ENCODE measurements around the gene MGLL. TPM values are rescaled to one million over a fixed set of nuclear protein-coding genes. Genes with fewer than 3 reads are reported as not detected.

MGLL gene
- polyA plus RNA-seq, 3 donors, result 21.7 to 137 (median 72.9) TPM

- no peak overlapping the region for H3K27ac ChIP-seq (ENCODE audit: low read depth, low read length)
Observed at GRCh38 chr3:127796045-127796830, 26.1 kb downstream of the MGLL start.

GRCh38 chr3:127794972-127795371 is 27.3 kb downstream of the MGLL start:
- WGBS, 3 donors, result 92 to 98% (median 97%) methylated on average over 2 of the region's 2 CpGs

More at GRCh38 chr3:127796045-127796830, 26.1 kb downstream of the MGLL start:
- WGBS, 3 donors, result 81 to 86% (median 84%) methylated on average over 7 of the region's 7 CpGs

GRCh38 chr3:127794402-127794801 is 27.9 kb downstream of the MGLL start:
- 74 to 89% (median 84%) methylated on average over 2 of the region's 2 CpGs for WGBS, 3 donors
- no peak overlapping the region for H3K27ac ChIP-seq (ENCODE audit: low read depth, low read length)

More at GRCh38 chr3:127794972-127795371, 27.3 kb downstream of the MGLL start:
- no peak overlapping the region for H3K27ac ChIP-seq (ENCODE audit: low read depth, low read length)

- 68 to 78% (median 73%) methylated on average over 18 of the region's 18 CpGs for WGBS, 3 donors
- no peak overlapping the region for H3K27ac ChIP-seq (ENCODE audit: low read depth, low read length)
Observed at GRCh38 chr3:127792541-127793292, 29.6 kb downstream of the MGLL start.

- no peak overlapping the region for H3K27ac ChIP-seq (ENCODE audit: low read depth, low read length)
Observed at GRCh38 chr3:127791221-127791913, 30.9 kb downstream of the MGLL start.

GRCh38 chr3:127790882-127791183 is 31.5 kb downstream of the MGLL start:
- no peak overlapping the region for H3K27ac ChIP-seq (ENCODE audit: low read depth, low read length)

More at GRCh38 chr3:127791221-127791913, 30.9 kb downstream of the MGLL start:
- 58 to 62% (median 61%) methylated on average over 9 of the region's 9 CpGs for WGBS, 3 donors

GRCh38 chr3:127789990-127790881 is 32.1 kb downstream of the MGLL start:
- 81 to 91% (median 84%) methylated on average over 19 of the region's 19 CpGs for WGBS, 3 donors
- no peak overlapping the region for H3K27ac ChIP-seq (ENCODE audit: low read depth, low read length)

More at GRCh38 chr3:127790882-127791183, 31.5 kb downstream of the MGLL start:
- WGBS, 3 donors, result 65 to 68% (median 68%) methylated on average over 7 of the region's 7 CpGs

GRCh38 chr3:127789051-127789450 is 33.3 kb downstream of the MGLL start:
- 87 to 91% (median 87%) methylated on average over 5 of the region's 5 CpGs for WGBS, 3 donors
- H3K27ac ChIP-seq (ENCODE audit: low read depth, low read length), result no peak overlapping the region

- H3K27ac ChIP-seq (ENCODE audit: low read depth, low read length), result no peak overlapping the region
- 80 to 85% (median 81%) methylated on average over 9 of the region's 9 CpGs for WGBS, 3 donors
Observed at GRCh38 chr3:127788451-127788909, 33.8 kb downstream of the MGLL start.

GRCh38 chr3:127787571-127788365 is 34.5 kb downstream of the MGLL start:
- WGBS, 3 donors, result 55 to 72% (median 63%) methylated on average over 16 of the region's 16 CpGs

GRCh38 chr3:127787071-127787490 is 35.2 kb downstream of the MGLL start:
- H3K27ac ChIP-seq (ENCODE audit: low read depth, low read length), result no peak overlapping the region
- 46 to 75% (median 50%) methylated on average over 9 of the region's 9 CpGs for WGBS, 3 donors

More at GRCh38 chr3:127787571-127788365, 34.5 kb downstream of the MGLL start:
- no peak overlapping the region for H3K27ac ChIP-seq (ENCODE audit: low read depth, low read length)

- H3K27ac ChIP-seq (ENCODE audit: low read depth, low read length), result no peak overlapping the region
- WGBS, 3 donors, result 54 to 72% (median 57%) methylated on average over 19 of the region's 19 CpGs
Observed at GRCh38 chr3:127786353-127787070, 35.8 kb downstream of the MGLL start.

GRCh38 chr3:127785711-127786265 is 36.5 kb downstream of the MGLL start:
- WGBS, 3 donors, result 54 to 69% (median 59%) methylated on average over 12 of the region's 12 CpGs
- H3K27ac ChIP-seq (ENCODE audit: low read depth, low read length), result no peak overlapping the region

- H3K27ac ChIP-seq (ENCODE audit: low read depth, low read length), result no peak overlapping the region
- 50 to 68% (median 59%) methylated on average over 10 to 12 of the region's 12 CpGs for WGBS, 3 donors
Observed at GRCh38 chr3:127784865-127785710, 37.2 kb downstream of the MGLL start.

GRCh38 chr3:127784283-127784682 is 38.0 kb downstream of the MGLL start:
- H3K27ac ChIP-seq (ENCODE audit: low read depth, low read length), result no peak overlapping the region
- 80 to 88% (median 86%) methylated on average over 7 of the region's 7 CpGs for WGBS, 3 donors

Data from adipose tissue (tissue), 3 donors.